K562 (cell line): ENCODE results near the gene POU2F1. TPM values are rescaled to one million over a fixed set of nuclear protein-coding genes. Genes with fewer than 3 reads are reported as not detected.

Source experiments
- ADNP ChIP-seq: fragments of 200-800 bp; sonication (Bioruptor generic); IDR thresholded peaks from 2 replicates; pipeline ENCODE4 v1.6.1; 2016; ENCODE audit warnings: missing genetic modification characterization, missing compliant biosample characterization
- CTCF ChIP-seq, 3 experiments: IDR thresholded peaks in 2 of 3; conservative IDR thresholded peaks in 1 of 3; 2 replicates each; pipeline ENCODE4 v1.5.1; 2011 to 2012; ENCODE audit warnings: low read length in 3 of 3, mild to moderate bottlenecking in 3 of 3, control low read depth in 2 of 3, improper control_type of control experiment in 1 of 3, inconsistent platforms in 1 of 3, low read depth in 1 of 3, mixed read lengths in 1 of 3, moderate library complexity in 1 of 3; ENCODE audit not compliant: insufficient read depth in 2 of 3
- DDX20 ChIP-seq: fragments of 450-650 bp; IDR thresholded peaks from 2 replicates; pipeline ENCODE4 v1.6.1; 2016; ENCODE audit warnings: missing genetic modification characterization, low read depth, mild to moderate bottlenecking, missing compliant biosample characterization, moderate library complexity
- EGR1 ChIP-seq: fragments of 450-650 bp; conservative IDR thresholded peaks from 2 replicates; pipeline ENCODE4 v1.6.1; 2017; ENCODE audit warnings: mild to moderate bottlenecking
- NR2C2 ChIP-seq, 2 experiments: fragments of 200-800 bp in 1 of 2; sonication (Bioruptor generic) in 1 of 2; sonication (generic) in 1 of 2; formaldehyde crosslinking in 1 of 2; IDR thresholded peaks; 2 replicates each; pipeline versions ENCODE4 v1.6.1 to v1.8.0; 2016 to 2022; ENCODE audit warnings: mild to moderate bottlenecking in 1 of 2, missing compliant biosample characterization in 1 of 2, missing genetic modification characterization in 1 of 2, missing genetic modification reagents in 1 of 2
- PRDM10 ChIP-seq: fragments of 450-650 bp; IDR thresholded peaks from 2 replicates; pipeline ENCODE4 v1.6.1; 2018; ENCODE audit not compliant: partially characterized antibody
- PRMT5 ChIP-seq: sonication (generic); formaldehyde crosslinking; IDR thresholded peaks from 2 replicates; pipeline ENCODE4 v1.5.0; 2020; ENCODE audit warnings: missing genetic modification reagents
- RB1 ChIP-seq: fragments of 450-650 bp; IDR thresholded peaks from 2 replicates; pipeline ENCODE4 v1.6.1; 2017; ENCODE audit warnings: low read depth, mild to moderate bottlenecking
- REST ChIP-seq, 2 experiments: fragments of 450-650 bp; formaldehyde crosslinking in 1 of 2; IDR thresholded peaks; 2 replicates each; pipeline versions ENCODE4 v1.4.0 to v1.6.1; 2014 to 2020; ENCODE audit warnings: mild to moderate bottlenecking in 2 of 2, borderline replicate concordance in 1 of 2, low read depth in 1 of 2
- SRSF1 ChIP-seq: fragments of 200-400 bp; formaldehyde crosslinking; IDR thresholded peaks from 2 replicates; pipeline ENCODE4 v1.6.1; 2017; ENCODE audit warnings: mild to moderate bottlenecking, low read depth, low read length, moderate library complexity
- TSC22D4 ChIP-seq: fragments of 450-650 bp; IDR thresholded peaks from 2 replicates; pipeline ENCODE4 v1.6.1; 2016; ENCODE audit warnings: missing genetic modification characterization, missing biosample characterization, control low read depth
- ZNF24 ChIP-seq: fragments of 450-650 bp; IDR thresholded peaks from 2 replicates; pipeline ENCODE4 v1.6.1; 2016
- ZNF507 ChIP-seq: conservative IDR thresholded peaks from 2 replicates; pipeline ENCODE4 v1.6.1; 2017; ENCODE audit warnings: missing genetic modification characterization, missing compliant biosample characterization
- ZNF561 ChIP-seq: fragments of 450-650 bp; formaldehyde crosslinking; conservative IDR thresholded peaks from 2 replicates; pipeline ENCODE4 v1.4.0; 2020; ENCODE audit warnings: mild to moderate bottlenecking, moderate library complexity
- polyA plus RNA-seq, 8 experiments: library from polyadenylated mRNA; depleted of rRNA in 4 of 8; stranded (reverse) in 5 of 8; unstranded in 3 of 8; fragments of >200 nt; fragmentation: Nextera tagmentation in 2 of 8; fragmentation: Illumina TruSeq in 1 of 8; extraction: Ambion mirVana in 2 of 8; extraction: Trizol in 1 of 8; gene quantifications; 2 replicates each; pipeline versions ENCODE4 v1.2.1 to v1.2.3, GENCODE V29; 2011 to 2014; ENCODE audit warnings: inconsistent platforms in 1 of 8, missing spikeins in 1 of 8
- total RNA-seq, 7 experiments: library from RNA; depleted of rRNA in 6 of 7; stranded (reverse); fragments of >200 nt in 6 of 7; fragmentation: Illumina TruSeq in 2 of 7; extraction: Trizol in 2 of 7; gene quantifications; 2 replicates each; pipeline versions ENCODE4 v1.2.1 to v1.2.3, GENCODE V29; 2011 to 2021; ENCODE audit warnings: low replicate concordance in 1 of 7

Gene POU2F1
- total and polyA plus RNA-seq, 9 of the 15 experiments (the other 6 are each of a cell fraction or from before 2014, with no cell fraction given), result 2.6 to 22.3 (median 8.8) TPM

- TF ChIP-seq REST (IDR thresholded peaks at IDR 0.05; ENCODE audit: borderline replicate concordance), result peak; percentile 18; the same call in 1 of the 2 replicates
- no peak for TF ChIP-seq REST (CRISPR knock-in tag; IDR thresholded peaks at IDR 0.05; ENCODE audit: low read depth)
- no peak for TF ChIP-seq SRSF1
- peak; percentile 37 for TF ChIP-seq EGR1
- TF ChIP-seq NR2C2 (CRISPR knock-in tag; IDR thresholded peaks at IDR 0.05), result no peak
- TF ChIP-seq NR2C2 (tag; IDR thresholded peaks at IDR 0.05), result no peak
- TF ChIP-seq RB1, result no peak
- peak; percentile 32 to 39 (median 38); a peak in 4 of 6 replicates for TF ChIP-seq CTCF (IDR thresholded peaks at IDR 0.05 in 2 of 3, conservative IDR thresholded peaks at IDR 0.05 in 1 of 3; ENCODE audit: insufficient read depth in 2 of 3, low read depth in 1 of 3, low read length in 3 of 3)
- no peak for TF ChIP-seq ZNF561 (CRISPR knock-in tag)
- TF ChIP-seq DDX20 (tag), result no peak
- TF ChIP-seq ZNF24, result no peak
- TF ChIP-seq PRMT5, result no peak
- no peak for TF ChIP-seq TSC22D4 (tag)
- no peak for TF ChIP-seq PRDM10
- TF ChIP-seq ADNP (tag), result no peak
- no peak for TF ChIP-seq ZNF507 (tag)
Measured at GRCh38 chr1:167439301-167439988, 218.8 kb downstream of the POU2F1 start (continued).
